Measurements from ENCODE around the gene FGFBP3.

Gene FGFBP3

DNA sequence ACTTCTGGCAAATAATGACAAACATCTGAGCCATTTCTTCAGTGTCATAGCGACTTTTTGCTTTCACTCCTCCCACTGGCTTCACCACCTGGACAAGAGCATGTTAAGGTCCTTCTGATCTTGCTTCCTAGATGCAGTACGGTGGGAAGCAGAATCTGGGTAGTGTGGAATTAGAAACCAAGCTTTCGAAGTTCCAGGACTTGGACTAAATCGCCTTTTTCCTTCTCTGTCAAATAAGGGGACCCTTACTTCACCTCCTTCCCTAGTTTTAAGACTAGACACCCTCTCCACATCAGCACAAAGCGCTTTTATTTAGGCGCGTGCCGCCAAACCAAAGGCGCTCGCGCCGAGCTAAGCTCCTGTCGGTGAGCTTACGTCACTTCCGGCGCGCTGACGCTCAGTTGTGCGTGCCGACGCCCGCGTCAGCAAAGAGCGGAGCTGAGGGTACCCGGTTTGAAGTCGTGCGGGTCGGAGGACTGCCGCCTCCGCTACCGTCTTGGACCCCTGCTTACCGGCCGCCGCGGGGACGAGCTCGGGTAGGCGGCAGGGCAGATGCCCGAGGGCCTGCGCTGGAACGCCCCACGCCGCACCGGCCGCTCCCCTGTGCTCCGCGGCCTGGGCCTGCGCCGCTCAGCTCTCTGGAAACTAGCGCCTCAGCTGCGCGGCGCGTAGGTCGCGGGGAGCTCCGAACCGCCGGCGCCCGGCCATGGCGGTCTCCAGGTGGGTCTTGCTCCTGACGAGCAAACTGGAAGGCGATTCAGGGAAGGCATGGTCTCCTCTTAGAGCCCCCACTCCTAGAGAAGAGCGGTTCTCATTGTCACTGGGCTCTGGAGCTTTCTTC lies 14.3 kb upstream of the FGFBP3 start, which contains the start of gene BTAF1:
Gene BTAF1, plus strand, starts transcription at position 400 of the 841 bp plus-strand sequence. Its CDS starts 307 bp downstream, at position 707.
- peak; percentile 47 for DNase-seq (ENCODE audit: insufficient read length, low spot score)
- peak; percentile 70 for FAIRE-seq
- TF ChIP-seq, protein P1, sequence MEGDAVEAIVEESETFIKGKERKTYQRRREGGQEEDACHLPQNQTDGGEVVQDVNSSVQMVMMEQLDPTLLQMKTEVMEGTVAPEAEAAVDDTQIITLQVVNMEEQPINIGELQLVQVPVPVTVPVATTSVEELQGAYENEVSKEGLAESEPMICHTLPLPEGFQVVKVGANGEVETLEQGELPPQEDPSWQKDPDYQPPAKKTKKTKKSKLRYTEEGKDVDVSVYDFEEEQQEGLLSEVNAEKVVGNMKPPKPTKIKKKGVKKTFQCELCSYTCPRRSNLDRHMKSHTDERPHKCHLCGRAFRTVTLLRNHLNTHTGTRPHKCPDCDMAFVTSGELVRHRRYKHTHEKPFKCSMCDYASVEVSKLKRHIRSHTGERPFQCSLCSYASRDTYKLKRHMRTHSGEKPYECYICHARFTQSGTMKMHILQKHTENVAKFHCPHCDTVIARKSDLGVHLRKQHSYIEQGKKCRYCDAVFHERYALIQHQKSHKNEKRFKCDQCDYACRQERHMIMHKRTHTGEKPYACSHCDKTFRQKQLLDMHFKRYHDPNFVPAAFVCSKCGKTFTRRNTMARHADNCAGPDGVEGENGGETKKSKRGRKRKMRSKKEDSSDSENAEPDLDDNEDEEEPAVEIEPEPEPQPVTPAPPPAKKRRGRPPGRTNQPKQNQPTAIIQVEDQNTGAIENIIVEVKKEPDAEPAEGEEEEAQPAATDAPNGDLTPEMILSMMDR (IDR thresholded peaks at IDR 0.05; ENCODE audit: insufficient read depth, missing control alignments), result no peak

DNA sequence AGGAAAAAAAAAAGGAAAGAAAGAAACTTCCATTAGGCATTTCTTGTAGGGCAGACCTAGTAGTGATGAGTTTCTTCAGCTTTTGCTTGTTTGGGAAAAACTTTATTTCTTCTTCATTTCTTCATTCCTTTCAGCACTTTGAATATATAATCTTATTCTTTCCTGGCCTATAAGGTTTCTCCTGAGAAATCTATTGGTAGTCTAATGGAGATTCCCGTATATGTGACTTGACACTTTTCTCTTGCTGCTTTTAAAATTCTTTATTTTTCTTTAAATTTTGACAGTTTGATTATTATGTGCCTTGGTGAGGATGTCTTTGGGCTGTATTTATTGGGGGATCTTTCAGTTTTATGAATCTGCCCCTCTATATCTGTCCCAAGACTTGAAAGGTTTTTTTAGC lies 10.4 kb upstream of the FGFBP3 start:
- DNase-seq (ENCODE audit: insufficient read length, low spot score), result no peak
- FAIRE-seq, result no peak
- TF ChIP-seq, protein P1 (IDR thresholded peaks at IDR 0.05; ENCODE audit: insufficient read depth, missing control alignments), result no peak

DNA sequence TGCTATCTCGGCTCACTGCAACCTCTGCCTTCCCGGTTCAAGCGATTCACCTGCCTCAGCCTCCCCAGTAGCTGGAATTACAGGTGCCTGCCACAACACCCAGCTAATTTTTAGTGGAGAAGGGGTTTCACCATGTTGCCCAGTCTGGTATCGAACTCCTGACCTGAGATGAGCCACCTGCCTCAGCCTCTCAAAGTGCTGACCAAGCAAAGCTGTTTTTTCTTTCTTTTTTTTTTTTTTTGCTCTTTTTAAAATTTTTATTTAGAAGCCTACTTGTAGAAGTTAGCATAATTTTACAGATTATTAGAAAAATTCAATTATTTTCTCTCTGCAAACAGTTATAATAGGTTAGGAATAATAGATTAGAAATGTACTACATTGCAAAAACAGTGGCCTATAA lies 1.2 kb upstream of the FGFBP3 start:
- TF ChIP-seq, protein P1 (IDR thresholded peaks at IDR 0.05; ENCODE audit: insufficient read depth, missing control alignments), result no peak
- DNase-seq (ENCODE audit: insufficient read length, low spot score) (no peak), FAIRE-seq (no peak)

DNA sequence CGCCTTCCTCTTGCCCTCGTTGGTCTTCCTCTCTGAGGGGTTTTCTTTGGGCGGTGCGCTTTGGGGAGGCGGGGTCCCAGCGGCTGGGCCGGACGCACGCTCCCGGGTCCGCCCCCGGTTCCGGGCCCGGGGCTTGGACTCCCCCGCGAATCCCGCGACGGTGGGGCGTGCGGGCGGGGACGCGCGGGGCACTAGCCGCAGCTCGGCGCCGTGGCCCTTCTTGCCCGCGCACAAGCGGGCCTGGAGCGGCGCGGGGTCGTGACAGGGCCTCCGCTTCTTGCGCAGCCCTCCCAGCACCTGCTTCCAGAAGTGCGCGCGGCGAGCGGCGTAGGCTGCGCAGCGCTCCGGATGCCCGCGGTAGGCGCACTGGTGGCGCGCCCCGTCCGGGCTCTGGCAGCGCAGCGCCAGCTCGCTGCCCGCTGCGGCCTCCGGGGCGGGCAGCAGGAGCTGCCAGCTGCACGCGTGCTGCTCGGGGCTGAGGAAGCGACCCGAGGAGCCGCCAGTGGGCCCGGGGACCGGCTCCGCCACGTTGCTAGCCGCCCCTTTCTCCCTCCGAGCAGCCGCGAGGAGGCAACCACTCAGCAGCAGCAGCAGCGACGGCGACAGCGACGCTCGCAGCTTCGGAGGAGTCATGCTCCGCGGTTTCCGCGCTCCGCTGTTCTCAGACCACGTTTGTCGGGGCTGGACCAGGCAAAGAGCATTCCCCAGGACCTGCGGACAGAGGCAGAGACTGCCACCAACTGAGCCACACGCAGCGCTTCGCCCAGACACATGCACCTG lies 759 bp downstream of the FGFBP3 start:
- DNase-seq (ENCODE audit: insufficient read length, low spot score), result peak; percentile 55
- TF ChIP-seq, protein P1 (IDR thresholded peaks at IDR 0.05; ENCODE audit: insufficient read depth, missing control alignments), result peak; percentile 54
- no peak for FAIRE-seq

DNA sequence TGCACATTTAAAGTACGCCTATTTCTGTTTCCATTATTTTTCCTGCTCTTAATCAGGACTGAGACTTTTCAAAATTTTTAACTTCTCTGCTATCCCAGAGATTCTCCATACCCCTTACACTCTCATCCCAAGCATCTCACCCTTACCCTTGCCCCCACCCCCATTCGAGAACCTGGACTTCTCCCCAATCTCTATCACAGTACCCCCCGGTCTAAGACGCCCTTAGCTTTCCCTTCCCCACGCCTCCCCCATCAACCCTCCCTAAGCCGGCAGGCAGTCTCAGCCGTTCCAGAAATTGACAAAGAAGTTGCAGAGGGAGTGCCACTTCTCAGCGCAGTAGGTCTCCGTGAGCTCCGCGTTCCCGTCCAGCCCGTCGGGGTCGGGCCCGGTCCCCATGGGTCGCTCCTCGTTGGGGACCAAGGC lies 1.4 kb downstream of the FGFBP3 start:
- TF ChIP-seq, protein P1 (IDR thresholded peaks at IDR 0.05; ENCODE audit: insufficient read depth, missing control alignments), result no peak
- FAIRE-seq (no peak), DNase-seq (ENCODE audit: insufficient read length, low spot score) (no peak)

DNA sequence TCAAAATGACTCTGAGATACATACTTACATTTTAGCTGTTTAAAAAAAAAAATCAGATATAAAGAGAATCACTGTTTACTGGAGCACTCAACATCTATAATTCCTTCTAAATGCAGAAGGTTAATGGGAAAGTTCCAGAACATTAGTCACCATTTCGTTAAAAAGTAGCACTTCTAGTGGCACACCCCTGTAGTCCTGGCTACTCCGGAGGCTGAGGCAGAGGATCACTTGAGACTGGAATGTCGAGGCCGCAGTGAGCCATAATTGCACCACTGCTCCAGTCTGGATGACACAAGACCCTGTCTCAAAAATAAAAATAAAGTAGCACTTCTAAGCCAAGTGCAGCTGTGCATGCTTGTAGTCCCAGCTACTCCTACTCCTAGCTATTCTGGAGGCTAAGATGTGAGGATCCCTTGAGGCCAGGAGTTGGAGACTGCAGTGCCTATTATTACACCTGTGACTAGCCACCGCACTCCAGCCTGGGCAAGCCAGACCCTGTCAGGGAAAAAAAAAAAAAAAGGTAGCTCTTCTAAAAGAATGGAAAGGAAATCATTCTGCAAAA lies 2.2 kb downstream of the FGFBP3 start:
- FAIRE-seq (no peak), DNase-seq (ENCODE audit: insufficient read length, low spot score) (no peak)
- TF ChIP-seq, protein P1 (IDR thresholded peaks at IDR 0.05; ENCODE audit: insufficient read depth, missing control alignments), result no peak
